K562 (cell line): ENCODE data around the gene KAZN. TPM values are rescaled to one million over a fixed set of nuclear protein-coding genes. Genes with fewer than 3 reads are reported as not detected.

ENCODE experiments used
- ATAC-seq: fragments of 200-7000 bp; cut with Tn5 transposase; 3 replicates; pipeline ENCODE4 v1.9.1; 2020; ENCODE audit warnings: moderate library complexity
- BruUV-seq: library from RNA; stranded (reverse); fragments of 400-500 nt; replicated peaks from 2 replicates; lab custom pipeline; 2021; lab: Mats Ljungman, UMichigan
- CTCF ChIA-PET: fragments of 300-600 bp; formaldehyde crosslinking; extraction: SDS; loops from one replicate; lab custom pipeline; 2021; ENCODE audit warnings: low intra/inter-chr PET ratio; lab: Yijun Ruan, JAX
- POLR2A ChIA-PET: fragments of 300-600, 350-650 bp; sonication (Branson Sonifier 250); formaldehyde crosslinking; extraction: SDS; loops from one replicate; lab custom pipeline; 2021; ENCODE audit warnings: antibody characterized with exemption, inconsistent platforms; lab: Yijun Ruan, JAX
- DNase-seq, 4 experiments: peaks; one replicate each; pipeline versions ENCODE4 v3.0.0 to v3.0.0-alpha.2; 2011 to 2018; ENCODE audit warnings: low spot score in 3 of 4, mixed read lengths in 3 of 4; ENCODE audit errors: extremely low read depth in 1 of 4
- FAIRE-seq: peaks from 2 replicates; lab custom pipeline; 2011; peaks lifted over from hg19 to GRCh38; lab: Jason Lieb, UNC
- H2AFZ ChIP-seq: 2 replicates; pipeline ENCODE4 v1.6.0; 2011; ENCODE audit warnings: low read depth, low read length, control low read depth, inconsistent platforms
- H3K27ac ChIP-seq: fragments of 200-600 bp; 3 replicates; pipeline ENCODE4 v1.8.0; 2011; ENCODE audit warnings: low read depth, mild to moderate bottlenecking, control low read depth, inconsistent platforms, low read length, moderate library complexity, mixed read lengths; ENCODE audit errors: extremely low read depth
- H3K27me3 ChIP-seq, 2 experiments: fragments of 300-600 bp in 1 of 2; 2 replicates in 1 of 2; 3 replicates in 1 of 2; pipeline versions ENCODE4 v1.6.0 to v1.8.0; 2011; ENCODE audit warnings: inconsistent platforms in 2 of 2, low read length in 2 of 2, mild to moderate bottlenecking in 1 of 2, mixed read lengths in 1 of 2, moderate library complexity in 1 of 2; ENCODE audit not compliant: control insufficient read depth in 2 of 2, insufficient read depth in 2 of 2
- H3K36me3 ChIP-seq: fragments of 300-600 bp; 3 replicates; pipeline ENCODE4 v1.8.0; 2011; ENCODE audit warnings: mild to moderate bottlenecking, low read length, inconsistent platforms; ENCODE audit not compliant: control insufficient read depth, insufficient read depth
- H3K4me1 ChIP-seq, 2 experiments: fragments of 200-600 bp in 1 of 2; replicated peaks in 1 of 2; 2 replicates in 1 of 2; 3 replicates in 1 of 2; pipeline versions ENCODE4 v1.5.1 to v1.8.0; 2011; ENCODE audit warnings: inconsistent platforms in 2 of 2, low read length in 2 of 2, mild to moderate bottlenecking in 1 of 2, mixed read lengths in 1 of 2, moderate library complexity in 1 of 2; ENCODE audit not compliant: control insufficient read depth in 2 of 2, insufficient read depth in 2 of 2
- H3K4me2 ChIP-seq: 2 replicates; pipeline ENCODE4 v1.6.1; 2011; ENCODE audit warnings: low read length, control low read depth, inconsistent platforms, mixed read lengths; ENCODE audit not compliant: insufficient read depth
- H3K4me3 ChIP-seq: fragments of 200-600 bp; sonication (generic), shearing (Covaris generic); 2 replicates; pipeline ENCODE4 v1.5.1; 2016; ENCODE audit warnings: control low read depth, inconsistent platforms
- H3K79me2 ChIP-seq: fragments of 200-600 bp; 3 replicates; pipeline ENCODE4 v1.8.0; 2011; ENCODE audit warnings: low read length, inconsistent platforms; ENCODE audit not compliant: control insufficient read depth, insufficient read depth
- H3K9ac ChIP-seq, 2 experiments: 2 replicates each; pipeline versions ENCODE4 v1.6.0 to v1.6.1; 2011; ENCODE audit warnings: low read depth in 2 of 2, low read length in 2 of 2, control low read depth in 1 of 2, inconsistent platforms in 1 of 2, mild to moderate bottlenecking in 1 of 2, mixed read lengths in 1 of 2; ENCODE audit not compliant: insufficient read depth in 1 of 2
- H3K9me1 ChIP-seq: one replicate; pipeline ENCODE4 v1.6.0; 2011; ENCODE audit warnings: inconsistent platforms, mild to moderate bottlenecking, low read length, moderate library complexity; ENCODE audit not compliant: control insufficient read depth, insufficient read depth
- H3K9me3 ChIP-seq: replicated peaks from 2 replicates; pipeline ENCODE4 v1.5.1; 2011; ENCODE audit warnings: low read depth, low read length, inconsistent platforms; ENCODE audit not compliant: control insufficient read depth, insufficient read depth
- H4K20me1 ChIP-seq: replicated peaks from 2 replicates; pipeline ENCODE4 v1.6.1; 2011; ENCODE audit warnings: low read length, inconsistent platforms, mixed read lengths; ENCODE audit not compliant: control insufficient read depth, insufficient read depth
- CC2D1A ChIP-seq: fragments of 450-650 bp; IDR thresholded peaks from 2 replicates; pipeline ENCODE4 v1.6.1; 2017; ENCODE audit warnings: mild to moderate bottlenecking
- CEBPG ChIP-seq, 3 experiments: fragments of 200-800 bp in 1 of 3; sonication (Bioruptor generic) in 1 of 3; sonication (generic) in 1 of 3; formaldehyde crosslinking in 1 of 3; IDR thresholded peaks in 2 of 3; conservative IDR thresholded peaks in 1 of 3; 2 replicates each; pipeline versions ENCODE4 v1.6.1 to v1.8.0; 2016 to 2022; ENCODE audit warnings: missing compliant biosample characterization in 2 of 3, missing genetic modification characterization in 2 of 3, mild to moderate bottlenecking in 1 of 3, missing genetic modification reagents in 1 of 3
- CXXC5 ChIP-seq: fragments of 250-450 bp; sonication (Bioruptor Pico); IDR thresholded peaks from 2 replicates; pipeline ENCODE4 v1.8.0; 2022; ENCODE audit warnings: inconsistent platforms, mild to moderate bottlenecking, moderate library complexity
- FOS ChIP-seq: IDR thresholded peaks from 3 replicates; pipeline ENCODE4 v1.6.1; 2011; ENCODE audit not compliant: insufficient read length; ENCODE audit errors: extremely low read depth
- HCFC1 ChIP-seq: IDR thresholded peaks from 2 replicates; pipeline ENCODE4 v1.6.1; 2012; ENCODE audit warnings: low read depth, low read length, improper control_type of control experiment
- MLLT1 ChIP-seq, 2 experiments: fragments of 450-650 bp; IDR thresholded peaks; 2 replicates each; pipeline ENCODE4 v1.6.1; 2016
- PYGO2 ChIP-seq: fragments of 450-650 bp; IDR thresholded peaks from 2 replicates; pipeline ENCODE4 v1.6.1; 2016; ENCODE audit warnings: mild to moderate bottlenecking, missing genetic modification characterization, moderate library complexity, missing compliant biosample characterization
- SMAD3 ChIP-seq: fragments of 450-650 bp; formaldehyde crosslinking; conservative IDR thresholded peaks from 2 replicates; pipeline ENCODE4 v1.4.0; 2020; ENCODE audit warnings: mild to moderate bottlenecking
- STAG1 ChIP-seq: sonication (generic); formaldehyde crosslinking; IDR thresholded peaks from 2 replicates; pipeline ENCODE4 v1.5.0; 2020; ENCODE audit warnings: missing genetic modification reagents, borderline replicate concordance
- ZC3H8 ChIP-seq: fragments of 450-650 bp; IDR thresholded peaks from 2 replicates; pipeline ENCODE4 v1.6.1; 2017
- ZNF561 ChIP-seq: fragments of 450-650 bp; formaldehyde crosslinking; conservative IDR thresholded peaks from 2 replicates; pipeline ENCODE4 v1.4.0; 2020; ENCODE audit warnings: mild to moderate bottlenecking, moderate library complexity
- WGBS: fragments of 100-300 bp; shearing (Covaris generic); methylation state at CpG from one replicate; pipeline ENCODE4 v1.1.6; 2016; ENCODE audit warnings: low coverage, mixed read lengths; ENCODE audit not compliant: insufficient coverage; ENCODE audit errors: missing lambda C conversion rate; 5-methylcytosine and 5-hydroxymethylcytosine counted together
- in situ Hi-C: fragments of 300-500 bp; cut with MboI; formaldehyde crosslinking; loops from 4 replicates; pipeline ENCODE4 v1.15.0; 2018; ENCODE audit warnings: inconsistent platforms, mixed read lengths
- intact Hi-C: fragments of 100-400 bp; cut with micrococcal nuclease; formaldehyde crosslinking; loops from 2 replicates; pipeline ENCODE4 v1.14.2; 2022
- polyA plus RNA-seq, 8 experiments: library from polyadenylated mRNA; depleted of rRNA in 4 of 8; stranded (reverse) in 5 of 8; unstranded in 3 of 8; fragments of >200 nt; fragmentation: Nextera tagmentation in 2 of 8; fragmentation: Illumina TruSeq in 1 of 8; extraction: Ambion mirVana in 2 of 8; extraction: Trizol in 1 of 8; gene quantifications; 2 replicates each; pipeline versions ENCODE4 v1.2.1 to v1.2.3, GENCODE V29; 2011 to 2014; ENCODE audit warnings: inconsistent platforms in 1 of 8, missing spikeins in 1 of 8
- total RNA-seq, 7 experiments: library from RNA; depleted of rRNA in 6 of 7; stranded (reverse); fragments of >200 nt in 6 of 7; fragmentation: Illumina TruSeq in 2 of 7; extraction: Trizol in 2 of 7; gene quantifications; 2 replicates each; pipeline versions ENCODE4 v1.2.1 to v1.2.3, GENCODE V29; 2011 to 2021; ENCODE audit warnings: low replicate concordance in 1 of 7

The KAZN gene
- total and polyA plus RNA-seq, 9 of the 15 experiments (the other 6 are each of a cell fraction or from before 2014, with no cell fraction given): 2.1 to 21.6 (median 5.4) TPM

- no peak for TF ChIP-seq SMAD3 (CRISPR knock-in tag)
- no peak for TF ChIP-seq ZC3H8
- TF ChIP-seq CC2D1A: no peak
- TF ChIP-seq, all 486 proteins: peak for 0
These were observed 126.8 kb downstream of the KAZN start (continued) for GRCh38 chr1:14725238-14725637.

- no peaks in the 10 kb centered on the region for H3K79me2 ChIP-seq
- ATAC-seq: no peak
- no peak for TF ChIP-seq MLLT1 (IDR thresholded peaks at IDR 0.05)
- TF ChIP-seq ZNF561 (CRISPR knock-in tag): no peak
- no peak for TF ChIP-seq STAG1
- TF ChIP-seq PYGO2 (tag): no peak
- TF ChIP-seq CXXC5 (CRISPR knock-in tag): no peak
- no peak for TF ChIP-seq FOS
- TF ChIP-seq HCFC1: no peak
- 0 out of 2 replicates have a peak, but pooled peaks have one; percentile 20 for TF ChIP-seq CEBPG (CRISPR knock-in tag; IDR thresholded peaks at IDR 0.05)
- no peak for TF ChIP-seq CEBPG (tag; conservative IDR thresholded peaks at IDR 0.05 in 1 of 2, IDR thresholded peaks at IDR 0.05 in 1 of 2)
- intact Hi-C loops (no loop called here), in situ Hi-C loops (no loop called here)
- BruUV-seq: no TSS peak
- no peak overlapping the region for H3K4me2 ChIP-seq
- 0% methylated on average over 2 of the region's 2 CpGs for whole genome bisulfite sequencing
- 0 out of 2 replicates have a peak, but pooled peaks cover 2% of the 10 kb centered on the region for H4K20me1 ChIP-seq
- H3K4me3 ChIP-seq: no peak overlapping the region
- H3K27me3 ChIP-seq: peaks cover 34 to 45% of the 10 kb centered on the region in 2 experiments
- ChIA-PET CTCF (interaction anchor here (0.7 kb wide), 1 partner anchor 705 kb away, joined by 3 read pairs; no protein-coding TSS in a partner anchor), POLR2A (no interaction called here)
- H3K36me3 ChIP-seq: no peaks in the 10 kb centered on the region
- H2AFZ ChIP-seq: no peak overlapping the region
- H3K27ac ChIP-seq: no peak overlapping the region
- H3K9me1 ChIP-seq: no peaks in the 10 kb centered on the region
- no peaks in the 10 kb centered on the region for H3K9me3 ChIP-seq
- H3K9ac ChIP-seq: no peak overlapping the region
- no peaks in the 10 kb centered on the region; a peak in 1 of 5 replicates for H3K4me1 ChIP-seq
- FAIRE-seq: no peak
- DNase-seq: no peak
These were observed 127.2 kb downstream of the KAZN start for GRCh38 chr1:14725695-14726094.
